Measurements from ENCODE around the gene SH2D2A.

The SH2D2A gene

GRCh38 chr1:156851779-156852417 lies 35.2 kb upstream of the SH2D2A start:
- TF ChIP-seq SIN3A (IDR thresholded peaks at IDR 0.05; ENCODE audit: borderline replicate concordance, insufficient read depth, low read length) = no peak
- TF ChIP-seq FOXP2 (optimal IDR thresholded peaks at IDR 0.05; ENCODE audit: borderline replicate concordance, extremely low read depth, extremely low read length, insufficient read depth) = no peak
- no peak for TF ChIP-seq TAF1 (IDR thresholded peaks at IDR 0.05; ENCODE audit: borderline replicate concordance, insufficient read depth, low read length)
- no peak for TF ChIP-seq POLR2AphosphoS5 (IDR thresholded peaks at IDR 0.05; ENCODE audit: low read depth, low read length)
- TF ChIP-seq REST (IDR thresholded peaks at IDR 0.05; ENCODE audit: insufficient read depth in 1 of 2, low read depth in 2 of 2, low read length in 2 of 2) = no peak

GRCh38 chr1:156849151-156849496 lies 32.5 kb upstream of the SH2D2A start:
- TF ChIP-seq SIN3A (IDR thresholded peaks at IDR 0.05; ENCODE audit: borderline replicate concordance, insufficient read depth, low read length) (no peak), REST (IDR thresholded peaks at IDR 0.05; ENCODE audit: insufficient read depth in 1 of 2, low read depth in 2 of 2, low read length in 2 of 2) (no peak), TAF1 (IDR thresholded peaks at IDR 0.05; ENCODE audit: borderline replicate concordance, insufficient read depth, low read length) (no peak), FOXP2 (optimal IDR thresholded peaks at IDR 0.05; ENCODE audit: borderline replicate concordance, extremely low read depth, extremely low read length, insufficient read depth) (no peak), POLR2AphosphoS5 (IDR thresholded peaks at IDR 0.05; ENCODE audit: low read depth, low read length) (no peak)

GRCh38 chr1:156848461-156849150 lies 32.0 kb upstream of the SH2D2A start:
- no peak for TF ChIP-seq SIN3A (IDR thresholded peaks at IDR 0.05; ENCODE audit: borderline replicate concordance, insufficient read depth, low read length)
- TF ChIP-seq FOXP2 (optimal IDR thresholded peaks at IDR 0.05; ENCODE audit: borderline replicate concordance, extremely low read depth, extremely low read length, insufficient read depth) = no peak
- TF ChIP-seq TAF1 (IDR thresholded peaks at IDR 0.05; ENCODE audit: borderline replicate concordance, insufficient read depth, low read length) = no peak
- no peak for TF ChIP-seq POLR2AphosphoS5 (IDR thresholded peaks at IDR 0.05; ENCODE audit: low read depth, low read length)
- no peak for TF ChIP-seq REST (IDR thresholded peaks at IDR 0.05; ENCODE audit: insufficient read depth in 1 of 2, low read depth in 2 of 2, low read length in 2 of 2)

GRCh38 chr1:156847591-156848460 lies 31.2 kb upstream of the SH2D2A start:
- TF ChIP-seq REST (IDR thresholded peaks at IDR 0.05; ENCODE audit: insufficient read depth in 1 of 2, low read depth in 2 of 2, low read length in 2 of 2) = no peak
- no peak for TF ChIP-seq SIN3A (IDR thresholded peaks at IDR 0.05; ENCODE audit: borderline replicate concordance, insufficient read depth, low read length)
- no peak for TF ChIP-seq POLR2AphosphoS5 (IDR thresholded peaks at IDR 0.05; ENCODE audit: low read depth, low read length)
- TF ChIP-seq TAF1 (IDR thresholded peaks at IDR 0.05; ENCODE audit: borderline replicate concordance, insufficient read depth, low read length) = no peak
- no peak for TF ChIP-seq FOXP2 (optimal IDR thresholded peaks at IDR 0.05; ENCODE audit: borderline replicate concordance, extremely low read depth, extremely low read length, insufficient read depth)

All from PFSK-1 (cell line).